GM18511 (cell line): ENCODE data around the gene CEP104.

Source experiments
- ATAC-seq: cut with Tn5 transposase; IDR thresholded peaks from one replicate; pipeline ENCODE4 v1.9.1; 2021; ENCODE audit warnings: mild to moderate bottlenecking, moderate library complexity; ENCODE audit not compliant: unreplicated experiment

CEP104 gene

DNA sequence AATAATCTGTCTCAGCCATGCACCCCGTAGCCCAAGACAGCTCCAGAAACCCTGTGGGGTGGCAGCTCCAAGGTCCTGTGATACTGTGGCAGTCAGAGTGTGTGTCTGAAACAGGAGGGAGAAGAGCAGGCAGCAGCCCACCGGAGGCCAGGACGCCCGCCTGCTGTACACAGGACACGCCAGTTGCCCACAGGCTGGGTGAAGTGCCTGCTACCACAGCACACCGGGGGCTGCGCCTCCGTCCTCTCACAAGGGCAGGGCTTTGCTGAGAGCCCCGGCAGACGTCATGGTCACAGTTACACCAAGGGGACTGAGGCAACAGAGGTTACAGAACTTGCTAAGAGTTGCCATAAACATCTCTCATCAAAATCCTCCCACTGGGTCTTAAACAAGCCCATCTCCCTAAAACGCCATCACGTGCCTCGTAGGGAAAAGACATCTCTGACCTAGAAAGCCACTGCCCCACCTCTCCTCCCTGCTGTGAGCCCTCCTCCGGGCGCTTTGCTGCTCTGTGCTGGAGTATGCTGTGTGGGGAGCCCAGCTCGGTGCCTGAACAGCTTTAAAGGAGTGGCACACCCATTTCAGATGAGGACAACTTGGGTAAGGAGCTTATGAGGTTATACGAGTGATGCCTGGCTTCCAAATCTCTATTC, 37.7 kb upstream of the CEP104 start:
- ATAC-seq, result no peak

DNA sequence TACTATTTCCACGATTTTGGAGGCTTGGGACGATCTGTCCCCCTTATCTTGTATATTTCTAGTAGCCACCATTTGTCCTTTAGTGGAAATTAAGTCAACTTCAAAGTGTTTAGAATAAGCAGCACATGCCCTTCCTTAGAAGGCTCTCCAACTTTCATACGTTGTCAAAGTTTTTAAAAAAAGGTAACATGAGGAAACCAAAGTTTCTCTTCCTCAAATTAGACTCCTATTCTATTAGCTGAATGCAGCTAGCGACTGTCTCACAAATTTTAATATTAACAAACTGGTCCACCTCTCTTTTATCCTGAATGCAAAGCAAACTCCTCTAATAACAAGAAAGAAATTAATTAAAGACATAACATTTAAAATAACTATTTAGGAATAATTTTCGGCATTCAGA, 36.2 kb upstream of the CEP104 start:
- no peak for ATAC-seq

DNA sequence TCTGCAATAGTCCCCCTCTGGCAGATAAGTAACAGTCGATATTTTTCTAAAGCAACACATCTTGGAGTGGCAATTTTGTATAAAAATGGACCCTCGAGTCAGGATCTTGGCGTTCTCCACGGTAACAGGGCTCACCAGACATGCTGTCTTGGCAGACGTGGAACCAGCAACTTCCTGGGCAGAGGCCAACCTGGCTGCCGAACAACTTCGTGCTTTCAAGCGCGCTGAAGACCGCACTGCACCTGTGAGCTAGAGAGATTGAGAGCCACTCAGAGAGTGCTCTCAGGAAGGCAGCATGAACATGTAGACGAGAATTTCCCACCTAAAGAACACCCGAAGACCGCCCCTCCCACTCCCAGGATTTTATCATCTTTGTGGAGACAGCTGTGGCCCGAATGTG, 35.7 kb upstream of the CEP104 start:
- ATAC-seq, result no peak

DNA sequence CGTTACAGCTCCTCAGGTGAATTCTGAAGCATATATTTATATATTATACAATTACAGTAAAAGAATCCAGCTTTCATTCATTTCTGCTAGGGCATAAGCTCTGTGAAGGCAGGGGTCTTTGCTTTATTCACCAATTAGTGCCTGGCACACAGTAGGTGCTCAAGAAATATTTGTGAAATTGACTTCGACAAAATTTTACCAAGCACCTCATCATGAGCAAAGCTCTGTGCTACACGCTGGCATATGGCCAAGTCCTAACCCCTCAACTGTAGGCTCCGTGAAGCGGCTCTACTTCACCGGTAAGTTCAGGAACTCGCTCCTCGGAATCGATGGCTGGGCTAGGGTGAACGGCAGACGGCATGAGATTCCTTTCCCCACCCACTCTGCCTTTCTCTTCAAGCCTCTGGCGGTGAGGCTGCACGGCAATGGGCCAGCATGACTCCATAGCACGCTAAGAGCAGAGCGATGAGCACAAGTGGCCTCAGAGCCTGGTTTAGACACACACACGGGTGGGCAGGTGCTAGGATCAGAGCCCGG, 34.4 kb upstream of the CEP104 start:
- no peak for ATAC-seq

DNA sequence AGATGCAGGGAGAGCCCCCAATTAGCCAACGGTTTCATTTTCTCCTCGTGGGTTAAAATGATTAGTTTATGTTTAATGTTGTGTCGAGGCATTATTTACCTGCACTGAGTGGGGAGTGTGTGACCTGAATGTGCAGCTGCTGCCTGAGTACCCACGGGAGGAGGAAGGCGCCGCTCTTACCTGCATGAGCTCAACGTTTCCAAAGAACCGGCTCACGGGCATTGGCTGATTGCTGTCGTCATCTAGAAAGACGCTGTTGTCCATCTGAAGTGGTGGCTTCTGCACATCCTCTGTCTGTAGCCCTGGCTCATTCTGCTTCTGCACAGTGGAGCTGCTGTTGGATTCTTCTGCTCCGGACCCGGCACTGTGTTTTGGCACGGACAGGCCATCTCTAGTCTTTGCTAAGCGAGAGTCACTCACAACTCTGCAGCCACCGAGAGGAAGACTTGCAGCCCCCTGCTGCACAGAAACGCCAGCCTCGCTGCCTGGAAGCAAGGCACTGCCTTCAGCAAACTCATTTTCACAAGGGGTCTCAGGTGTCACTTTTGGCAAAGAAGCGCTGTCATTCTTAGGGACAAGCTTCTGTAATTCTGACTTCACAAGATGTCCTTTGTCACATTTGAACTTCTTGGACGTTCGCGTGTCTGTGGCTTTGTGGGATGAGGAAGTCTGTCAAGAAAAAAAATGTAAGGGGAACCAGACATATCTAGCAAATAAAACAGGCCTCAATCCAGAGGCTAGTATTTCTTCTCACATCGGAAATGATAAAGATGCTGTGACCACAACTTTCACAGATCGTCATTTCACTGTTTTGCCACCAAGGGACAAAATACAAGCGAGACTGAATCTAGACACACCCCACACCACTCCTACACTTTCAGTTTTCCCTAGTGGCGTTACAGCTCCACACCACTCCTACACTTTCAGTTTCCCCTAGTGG, 33.6 kb upstream of the CEP104 start:
- no peak for ATAC-seq

DNA sequence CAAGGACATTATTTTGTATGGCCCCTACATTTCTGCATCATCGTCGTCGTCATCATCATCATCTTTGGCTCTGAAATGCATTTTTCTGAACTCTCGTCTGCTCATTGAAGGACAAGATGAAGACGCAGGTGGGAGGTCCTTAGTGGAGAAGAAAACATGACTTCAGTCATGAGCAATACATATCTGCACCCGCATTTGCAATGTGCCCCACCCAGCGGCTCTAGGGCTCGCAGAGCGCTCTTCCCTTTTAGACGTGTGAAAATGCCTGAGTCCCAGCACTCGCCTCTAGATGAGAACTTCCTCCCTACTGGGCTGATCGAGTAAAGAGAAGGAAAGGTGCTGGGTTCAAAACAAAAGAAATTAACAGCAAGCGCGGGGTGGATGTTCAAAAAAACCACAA, 32.9 kb upstream of the CEP104 start:
- no peak for ATAC-seq

DNA sequence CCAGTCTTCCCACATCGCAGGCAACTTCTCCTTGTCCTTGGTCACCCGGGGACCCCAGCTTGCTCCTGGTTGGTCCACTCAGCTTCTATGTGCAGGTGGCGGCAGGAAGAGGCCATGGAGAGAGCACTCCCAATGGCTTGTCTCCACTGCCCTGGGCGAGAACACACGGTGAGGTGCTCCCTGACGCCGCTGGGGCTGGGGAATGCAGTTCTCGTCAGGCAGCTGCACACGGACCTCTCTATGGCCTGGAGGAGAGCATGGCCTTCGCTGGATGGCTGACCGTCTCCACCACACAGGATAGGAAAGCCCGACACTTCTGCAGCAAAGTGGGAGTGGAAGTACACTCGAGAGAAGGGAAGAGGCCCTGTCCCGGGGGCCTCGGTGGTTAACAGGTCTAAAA, 31.3 kb upstream of the CEP104 start:
- no peak for ATAC-seq

DNA sequence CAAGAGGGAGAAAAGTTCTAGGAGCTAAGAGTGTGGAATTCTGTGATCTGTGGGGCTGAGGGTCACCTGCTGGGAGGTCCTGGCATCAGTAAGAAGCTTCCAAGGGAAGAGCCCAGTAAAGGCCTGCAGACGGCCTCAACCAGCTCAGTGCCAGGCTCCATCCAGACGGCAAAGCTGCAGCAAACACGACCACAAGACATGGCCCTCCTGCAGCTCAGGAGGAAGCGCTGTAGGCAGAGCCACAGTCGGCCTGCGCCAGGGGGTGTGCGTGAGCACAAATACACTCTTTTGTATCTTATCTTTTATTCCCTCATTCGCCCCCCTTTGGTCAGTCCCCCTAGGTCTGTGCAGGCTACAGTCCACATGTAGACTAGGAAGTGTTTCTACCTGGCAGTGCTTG, 29.7 kb upstream of the CEP104 start:
- ATAC-seq, result no peak

DNA sequence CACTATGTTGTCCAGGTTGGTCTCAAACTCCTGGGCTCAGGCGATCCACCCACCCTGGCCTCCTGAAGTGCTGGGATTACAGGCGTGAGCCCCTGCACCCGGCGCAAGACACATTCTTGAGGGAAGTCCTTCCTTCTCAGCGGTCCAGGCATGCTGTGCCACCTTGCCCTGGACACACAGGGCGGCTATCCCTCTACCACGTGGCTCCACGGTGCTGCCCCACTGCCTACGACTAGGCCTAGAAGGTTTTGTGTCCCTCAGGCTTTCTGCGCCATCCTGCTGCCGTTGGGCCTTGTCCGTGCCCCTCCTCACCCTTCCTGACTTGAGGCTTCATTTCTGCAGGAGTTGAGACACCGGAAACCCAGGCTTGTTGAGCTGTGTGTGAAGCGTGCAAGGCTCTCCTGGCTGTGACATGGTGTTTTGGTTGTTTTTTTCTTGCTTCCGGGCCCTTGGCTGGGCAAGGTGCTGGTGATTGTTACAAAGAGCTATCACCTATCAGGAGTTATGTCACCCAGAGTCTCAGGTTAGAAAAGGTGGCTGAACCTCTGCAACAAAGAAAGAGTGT, 29.2 kb upstream of the CEP104 start:
- no peak for ATAC-seq

DNA sequence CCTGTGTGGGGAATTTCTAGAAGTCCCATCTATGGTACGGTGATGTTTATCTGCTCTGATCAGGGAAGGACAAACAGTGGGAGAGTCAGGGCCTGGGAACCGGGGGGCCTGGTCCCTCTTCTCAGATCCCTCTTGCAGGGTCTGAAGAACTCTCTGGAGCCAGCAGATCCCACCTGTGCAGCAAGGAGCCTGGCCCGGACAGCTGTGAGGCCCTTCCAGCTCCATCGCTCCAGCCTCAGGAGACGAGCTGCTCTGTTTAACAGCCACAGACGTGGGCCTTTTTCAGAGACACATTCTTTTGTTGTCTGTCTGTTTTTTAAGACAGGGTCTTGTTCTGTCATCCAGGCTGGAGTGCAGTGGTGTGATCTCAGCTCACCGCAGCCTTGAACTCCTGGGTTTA, 28.6 kb upstream of the CEP104 start:
- no peak for ATAC-seq

DNA sequence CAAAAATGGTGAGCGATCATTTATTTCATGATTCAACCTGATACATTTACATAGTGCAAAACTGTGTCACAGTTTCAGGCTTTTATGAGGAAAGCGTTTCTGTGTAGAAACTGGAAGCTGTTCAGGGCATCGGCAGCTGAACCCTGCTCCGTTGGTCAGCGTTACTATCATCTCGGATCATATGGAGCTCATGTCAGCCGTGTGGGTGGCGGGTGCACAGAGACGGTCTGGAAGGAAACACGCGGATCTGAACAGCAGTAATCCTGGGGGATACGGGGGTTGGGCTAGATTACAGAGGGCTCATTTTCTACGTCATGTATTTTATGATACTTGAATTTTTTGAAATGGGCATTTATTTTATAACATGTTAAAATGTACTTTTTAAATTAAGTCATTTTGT, 28.0 kb upstream of the CEP104 start:
- no peak for ATAC-seq

DNA sequence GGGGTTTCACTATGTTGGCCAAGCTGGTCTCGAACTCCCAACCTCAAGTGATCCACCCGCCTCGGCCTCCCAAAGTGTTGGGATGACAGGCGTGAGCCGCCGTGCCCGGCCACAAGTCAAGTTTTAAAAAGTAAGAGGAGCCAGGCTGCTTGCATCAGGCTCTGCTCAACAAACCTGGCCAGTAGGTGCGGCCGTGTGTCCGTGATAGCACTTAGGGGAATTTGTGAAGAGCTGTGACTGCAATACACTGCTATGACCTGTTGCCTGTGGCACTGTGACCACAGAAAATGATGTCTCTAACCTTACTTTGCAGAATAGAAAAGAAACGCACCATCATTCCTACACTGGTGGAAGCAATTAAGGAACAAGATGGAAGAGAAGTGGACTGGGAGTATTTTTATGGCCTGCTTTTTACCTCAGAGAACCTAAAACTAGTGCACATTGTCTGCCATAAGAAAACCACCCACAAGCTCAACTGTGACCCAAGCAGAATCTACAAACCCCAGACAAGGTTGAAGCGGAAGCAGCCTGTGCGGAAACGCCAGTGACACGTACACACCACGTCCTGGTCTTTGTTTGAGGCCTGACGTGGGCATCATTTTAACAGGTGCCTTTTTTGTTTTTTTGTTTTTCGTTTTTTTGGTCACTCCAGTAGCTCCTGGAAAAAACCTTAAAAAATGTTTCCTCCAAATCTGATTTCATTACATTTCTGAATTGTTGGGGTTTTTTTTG, 26.3 kb upstream of the CEP104 start:
- ATAC-seq, result no peak

DNA sequence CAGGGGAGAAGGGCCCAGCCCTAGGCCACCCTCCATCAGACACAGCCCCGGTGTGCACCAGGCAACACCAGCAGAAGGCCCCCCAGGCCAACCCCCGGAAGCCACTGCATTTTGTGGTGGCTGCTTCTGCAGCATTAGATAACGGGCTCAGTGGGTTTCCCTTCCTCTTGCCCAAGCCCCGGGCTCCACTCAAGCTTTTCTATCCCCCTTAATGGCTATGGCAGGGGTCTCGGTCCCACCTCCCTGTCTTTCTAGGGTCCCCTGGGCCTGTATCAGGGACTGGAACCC, 24.1 kb upstream of the CEP104 start:
- no peak for ATAC-seq

DNA sequence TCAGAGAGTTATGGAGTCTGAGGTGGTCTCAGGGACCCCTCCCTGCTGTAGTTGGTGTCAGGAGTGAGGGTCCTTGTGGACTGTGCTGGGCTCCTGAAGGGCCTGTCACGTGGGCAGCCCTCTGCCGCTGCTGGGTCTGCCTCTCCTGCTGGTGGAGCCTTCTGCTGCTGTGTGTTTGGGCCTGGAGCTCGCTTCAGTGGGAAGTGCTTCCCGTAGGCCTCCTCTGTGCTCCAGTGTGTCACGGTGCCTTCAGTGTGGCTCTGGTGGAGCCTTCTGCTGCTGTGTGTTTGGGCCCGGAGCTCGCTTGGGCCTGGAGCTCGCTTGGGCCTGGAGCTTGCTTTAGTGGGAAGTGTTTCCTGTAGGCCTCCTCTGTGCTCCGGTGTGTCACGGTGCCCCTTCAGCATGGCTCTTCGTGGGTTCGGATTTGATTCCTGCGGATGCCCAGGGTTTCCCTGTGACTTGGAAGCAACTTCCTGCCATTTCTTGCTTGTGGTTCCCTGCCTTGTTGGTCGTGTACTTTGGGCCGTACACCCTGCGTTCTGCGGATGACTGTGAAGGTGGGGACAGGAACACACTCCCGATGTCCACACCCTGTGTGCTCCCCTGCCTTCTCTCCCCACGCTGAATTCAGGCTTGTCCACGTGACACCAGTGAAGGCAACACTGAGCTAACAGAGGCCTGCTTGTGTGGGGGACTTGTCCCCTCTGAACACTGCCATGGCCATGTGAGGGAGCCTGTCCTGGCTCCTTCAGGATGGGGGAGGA, 23.6 kb upstream of the CEP104 start:
- no peak for ATAC-seq

DNA sequence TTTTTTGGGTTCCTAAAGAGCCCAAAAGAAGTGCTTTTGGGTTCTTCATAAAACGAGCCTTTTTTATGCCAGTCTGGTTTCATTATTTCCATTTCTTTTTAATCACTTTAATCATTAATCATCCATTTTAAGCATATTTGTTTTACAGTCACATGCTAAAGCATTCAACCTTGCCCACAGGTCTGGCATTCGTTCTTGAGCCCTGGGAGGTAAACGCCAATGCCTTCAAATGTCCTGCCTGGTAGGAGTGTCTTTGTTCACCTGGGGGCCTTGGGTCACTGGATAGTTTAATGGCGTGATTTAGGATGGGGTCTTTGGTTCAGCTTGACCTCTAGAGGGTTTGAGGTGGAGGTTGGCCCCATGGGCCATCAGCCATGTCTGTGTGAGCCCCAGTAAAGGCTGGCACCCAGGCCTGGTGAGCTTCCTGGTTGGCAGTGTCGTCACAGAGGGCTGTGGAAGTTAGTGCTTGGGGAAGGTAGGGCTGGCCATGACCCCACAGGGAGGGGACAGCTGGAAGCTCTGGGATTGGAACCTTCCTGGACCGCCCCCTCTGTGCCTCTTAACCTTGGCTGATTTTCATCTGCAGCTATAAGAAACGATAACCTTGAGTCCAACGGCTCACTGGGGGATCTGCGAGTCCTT, 22.9 kb upstream of the CEP104 start:
- ATAC-seq, result no peak

DNA sequence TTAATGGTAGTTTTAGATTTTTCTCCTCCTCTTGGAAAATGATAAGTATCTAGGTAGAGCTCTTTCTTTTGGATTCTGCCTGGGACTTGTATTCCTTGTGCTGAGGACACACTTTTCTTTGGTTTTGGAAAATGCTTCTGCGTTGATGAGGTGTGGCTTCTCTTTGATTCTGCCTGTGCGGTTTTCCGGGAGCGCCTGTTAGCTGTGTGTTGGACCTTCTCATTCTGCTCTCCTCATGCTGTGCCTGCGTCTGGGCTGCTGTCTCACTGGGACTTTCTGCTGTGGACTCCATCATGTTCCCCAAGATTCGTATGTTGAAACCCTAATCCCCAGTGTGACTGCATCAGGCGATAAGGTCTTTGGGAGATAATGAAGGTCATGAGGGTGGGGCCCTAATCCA, 22.1 kb upstream of the CEP104 start:
- no peak for ATAC-seq

DNA sequence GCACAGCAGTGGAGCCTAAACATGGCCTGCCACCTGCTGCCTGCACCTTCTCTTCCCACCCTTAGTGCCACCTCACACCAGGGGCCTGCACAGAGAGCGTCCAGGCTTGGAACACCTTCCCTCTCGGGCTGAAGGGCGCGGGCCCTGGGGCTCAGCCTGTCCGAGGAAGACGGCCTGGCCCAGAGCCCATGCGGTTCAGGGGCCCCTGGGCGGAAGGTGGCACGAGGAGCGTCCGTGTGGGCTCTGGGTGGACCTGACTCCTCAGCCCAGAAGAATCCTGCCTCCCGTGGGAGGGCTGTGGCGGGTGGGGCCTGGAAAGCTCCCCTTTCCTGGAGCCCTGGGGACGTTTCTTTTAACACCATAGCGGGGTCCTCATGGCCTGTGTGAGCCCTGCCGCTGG, 19.7 kb upstream of the CEP104 start:
- ATAC-seq, result no peak

DNA sequence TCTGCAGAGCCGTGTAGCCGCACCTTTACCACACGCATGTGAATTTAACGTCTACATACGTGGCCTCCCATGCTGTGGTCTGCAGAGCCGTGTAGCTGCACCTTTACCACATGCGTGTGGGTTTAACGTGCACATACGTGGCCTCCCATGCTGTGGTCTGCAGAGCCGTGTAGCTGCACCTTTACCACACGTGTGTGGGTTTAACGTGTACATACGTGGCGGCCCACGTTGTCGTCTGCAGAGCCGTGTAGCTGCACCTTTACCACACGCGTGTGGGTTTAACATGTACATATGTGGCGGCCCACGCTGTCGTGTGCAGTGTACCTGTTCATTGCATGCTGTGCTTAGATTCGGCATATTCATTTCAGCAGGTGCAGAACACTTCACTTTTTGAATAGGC, 17.7 kb upstream of the CEP104 start:
- ATAC-seq, result no peak

DNA sequence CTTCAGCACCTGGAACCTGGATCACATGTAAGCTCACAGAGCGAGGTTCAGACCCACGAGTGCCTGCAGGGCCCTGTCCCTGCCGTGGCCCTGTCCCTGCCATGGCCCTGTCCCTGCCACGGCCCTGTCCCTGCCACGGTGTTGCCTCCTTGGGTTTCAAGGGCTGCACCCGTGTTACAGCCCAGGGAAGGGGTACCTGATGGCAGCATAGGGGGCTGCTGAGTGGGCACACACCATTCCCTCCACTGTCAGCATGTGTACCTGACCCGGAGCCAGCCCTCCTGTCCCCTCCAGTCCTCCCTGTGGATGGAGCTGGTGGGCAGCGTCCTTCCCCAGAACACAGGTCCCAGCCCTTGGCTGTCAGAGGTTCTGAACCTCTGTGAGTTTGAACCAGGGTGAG, 15.5 kb upstream of the CEP104 start:
- no peak for ATAC-seq

DNA sequence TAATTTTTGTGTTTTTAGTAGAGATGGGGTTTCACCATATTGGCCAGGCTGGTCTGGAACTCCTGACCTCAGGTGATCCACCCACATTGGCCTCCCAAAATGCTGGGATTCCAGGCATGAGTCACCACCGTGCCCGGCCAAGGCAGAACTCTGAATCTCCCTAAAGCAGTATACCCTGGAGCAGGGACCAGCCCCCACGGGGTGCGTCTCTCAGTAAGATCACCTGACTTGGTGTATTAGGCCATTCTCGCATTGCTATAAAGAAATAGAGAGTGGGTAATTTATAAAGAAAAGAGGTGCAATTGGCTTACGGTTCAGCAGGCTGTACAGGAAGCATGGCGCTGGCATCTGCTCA, 14.4 kb upstream of the CEP104 start:
- ATAC-seq, result no peak
